Liver (tissue), 3 donors: Measurements from ENCODE around the gene RAD1.

Experiments used
- ATF3 ChIP-seq: IDR thresholded peaks from 2 replicates; pipeline ENCODE4 v1.6.1; 2016; ENCODE audit warnings: antibody characterized with exemption
- CTCF ChIP-seq: fragments of 150-350 bp; IDR thresholded peaks from 2 replicates; pipeline ENCODE4 v1.5.1; 2017; ENCODE audit warnings: improper control_type of control experiment, low read depth, low read length; ENCODE audit not compliant: missing input control
- FOXA1 ChIP-seq: IDR thresholded peaks from 2 replicates; pipeline ENCODE4 v1.6.1; 2016; ENCODE audit warnings: antibody characterized with exemption
- GABPA ChIP-seq, 2 donors: IDR thresholded peaks in 1 of 2; conservative IDR thresholded peaks in 1 of 2; 2 replicates each; pipeline ENCODE4 v1.6.1; 2016; ENCODE audit warnings: antibody characterized with exemption in 2 of 2, mild to moderate bottlenecking in 1 of 2, moderate library complexity in 1 of 2
- HNF4G ChIP-seq: IDR thresholded peaks from 2 replicates; pipeline ENCODE4 v1.6.1; 2016; ENCODE audit warnings: antibody characterized with exemption
- MAX ChIP-seq: IDR thresholded peaks from 2 replicates; pipeline ENCODE4 v1.6.1; 2016; ENCODE audit warnings: antibody characterized with exemption
- RAD21 ChIP-seq, 2 donors: IDR thresholded peaks; 2 replicates each; pipeline ENCODE4 v1.6.1; 2016; ENCODE audit warnings: antibody characterized with exemption in 2 of 2, mild to moderate bottlenecking in 2 of 2
- REST ChIP-seq: IDR thresholded peaks from 2 replicates; pipeline ENCODE4 v1.6.1; 2016; ENCODE audit warnings: antibody characterized with exemption, mild to moderate bottlenecking
- YY1 ChIP-seq: IDR thresholded peaks from 2 replicates; pipeline ENCODE4 v1.6.1; 2016; ENCODE audit warnings: antibody characterized with exemption, mild to moderate bottlenecking
- donor health status: healthy.
- donor health status: healthy.

- TF ChIP-seq ATF3: no peak
- no peak for TF ChIP-seq GABPA (IDR thresholded peaks at IDR 0.05 in 1 of 2, conservative IDR thresholded peaks at IDR 0.05 in 1 of 2)
- no peak for TF ChIP-seq CTCF
- TF ChIP-seq FOXA1: no peak
- TF ChIP-seq HNF4G: no peak
- TF ChIP-seq RAD21 (IDR thresholded peaks at IDR 0.05): no peak
- TF ChIP-seq MAX: no peak
- no peak for TF ChIP-seq REST
- no peak for TF ChIP-seq YY1
Observed at GRCh38 chr5:34866989-34867471, 48.3 kb downstream of the RAD1 start.
